ENCODE measurements around the gene SHB.

GRCh38 chr9:37918665-37919170 lies 150.3 kb downstream of the SHB start:
- TF ChIP-seq CTCF (conservative IDR thresholded peaks at IDR 0.05 in 1 of 2, IDR thresholded peaks at IDR 0.05 in 1 of 2; ENCODE audit: low read depth in 1 of 2, low read length in 2 of 2): no peak
- no peak for TF ChIP-seq EZH2 (IDR thresholded peaks at IDR 0.05; ENCODE audit: low read length, missing control alignments)
